BJ (cell line): ENCODE data around the gene EMID1. TPM values are rescaled to one million over a fixed set of nuclear protein-coding genes. Genes with fewer than 3 reads are reported as not detected.

ENCODE experiments used
- CTCF ChIA-PET: fragments of 350-600 bp; formaldehyde crosslinking; extraction: SDS; loops from one replicate; lab custom pipeline; 2021; ENCODE audit warnings: antibody characterized with exemption, inconsistent platforms; lab: Yijun Ruan, JAX
- POLR2A ChIA-PET: fragments of 300-600 bp; sonication (Branson Sonifier 250); formaldehyde crosslinking; extraction: SDS; loops from one replicate; lab custom pipeline; 2021; ENCODE audit warnings: antibody characterized with exemption; lab: Charles Lee
- DNase-seq: peaks from one replicate; pipeline ENCODE4 v3.0.0-alpha.2; 2011; ENCODE audit warnings: low read depth
- H3K27me3 ChIP-seq: 2 replicates; pipeline ENCODE4 v1.6.0; 2011; ENCODE audit warnings: low read length; ENCODE audit not compliant: control insufficient read depth, insufficient read depth
- H3K36me3 ChIP-seq: 2 replicates; pipeline ENCODE4 v1.5.1; 2011; ENCODE audit warnings: low read length; ENCODE audit not compliant: control insufficient read depth, insufficient read depth
- H3K4me3 ChIP-seq: 2 replicates; pipeline ENCODE4 v1.5.1; 2011; ENCODE audit warnings: low read depth, mild to moderate bottlenecking, control low read depth, low read length
- CTCF ChIP-seq: IDR thresholded peaks from 2 replicates; pipeline ENCODE4 v1.5.1; 2011; ENCODE audit warnings: low read depth, mild to moderate bottlenecking, control low read depth, inconsistent platforms, low read length, moderate library complexity; ENCODE audit not compliant: insufficient read depth
- polyA plus RNA-seq: library from polyadenylated mRNA; depleted of rRNA; stranded (reverse); fragments of >200 nt; gene quantifications from 2 replicates; pipeline ENCODE4 v1.2.3, GENCODE V29; 2011

Gene EMID1
- polyA plus RNA-seq, 1 experiment, result 0.05 TPM

GRCh38 chr22:29284196-29284595 is 78.5 kb downstream of the EMID1 start:
- no peaks in the 10 kb centered on the region for H3K27me3 ChIP-seq

GRCh38 chr22:29288837-29289236 is 83.1 kb downstream of the EMID1 start:
- no peaks in the 10 kb centered on the region for H3K27me3 ChIP-seq
- DNase-seq, result no peak
- ChIA-PET POLR2A (no interaction called here), CTCF (no interaction called here)
- no peak for TF ChIP-seq CTCF
- H3K4me3 ChIP-seq, result no peak overlapping the region
- peaks cover 29% of the 10 kb centered on the region for H3K36me3 ChIP-seq

More at GRCh38 chr22:29284196-29284595, 78.5 kb downstream of the EMID1 start:
- Histone ChIP-seq H3K4me3 (no peak overlapping the region), H3K36me3 (peaks cover 26% of the 10 kb centered on the region)
- ChIA-PET CTCF (interaction anchor here (0.8 kb wide), 1 partner anchor 39 kb away, joined by 3 read pairs; no protein-coding TSS in a partner anchor), POLR2A (interaction anchor here (0.6 kb wide), 1 partner anchor 13 kb away, joined by 5 read pairs; no protein-coding TSS in a partner anchor)
- no peak for TF ChIP-seq CTCF
- DNase-seq, result no peak

GRCh38 chr22:29290061-29290460 is 84.4 kb downstream of the EMID1 start:
- DNase-seq, result no peak
- Histone ChIP-seq H3K27me3 (no peaks in the 10 kb centered on the region), H3K4me3 (no peak overlapping the region), H3K36me3 (peaks cover 28% of the 10 kb centered on the region)
- no peak for TF ChIP-seq CTCF
- ChIA-PET POLR2A (no interaction called here), CTCF (no interaction called here)

- TF ChIP-seq CTCF, result no peak
- Histone ChIP-seq H3K27me3 (no peaks in the 10 kb centered on the region), H3K36me3 (peaks cover 31% of the 10 kb centered on the region), H3K4me3 (no peak overlapping the region)
- no peak for DNase-seq
- CTCF ChIA-PET, result no interaction called here
- POLR2A ChIA-PET, result no interaction called here
Measured at GRCh38 chr22:29291215-29291614, 85.5 kb downstream of the EMID1 start.

- CTCF ChIA-PET, result no interaction called here
- POLR2A ChIA-PET, result no interaction called here
- DNase-seq, result no peak
- no peak for TF ChIP-seq CTCF
- H3K36me3 ChIP-seq, result peaks cover 36% of the 10 kb centered on the region
- H3K4me3 ChIP-seq, result no peak overlapping the region
- H3K27me3 ChIP-seq, result no peaks in the 10 kb centered on the region
Measured at GRCh38 chr22:29292379-29292778, 86.7 kb downstream of the EMID1 start.
